ENCODE measurements around the gene TRPV3.

DNA sequence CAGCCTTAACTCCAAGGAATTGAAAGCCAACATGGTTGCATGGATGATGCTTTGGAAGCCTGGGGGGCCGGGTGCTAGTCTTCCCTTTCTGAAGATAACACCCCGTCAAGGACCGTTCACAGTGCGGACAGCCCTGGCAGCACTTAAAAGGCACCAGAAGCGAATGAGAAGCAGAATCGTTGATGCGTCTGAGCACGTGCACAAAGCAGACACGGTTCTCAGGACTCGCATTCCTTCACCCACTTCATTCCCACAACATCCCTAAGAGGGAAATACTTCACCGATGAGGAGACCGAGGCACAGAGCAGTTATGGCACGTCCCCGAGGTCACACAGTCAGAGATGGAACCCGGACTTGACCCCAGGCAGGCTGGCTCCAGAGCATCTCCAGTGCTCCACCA, 37.4 kb upstream of the TRPV3 start:
- TF ChIP-seq TAF1 (conservative IDR thresholded peaks at IDR 0.05), result no peak
- TF ChIP-seq, protein P1, sequence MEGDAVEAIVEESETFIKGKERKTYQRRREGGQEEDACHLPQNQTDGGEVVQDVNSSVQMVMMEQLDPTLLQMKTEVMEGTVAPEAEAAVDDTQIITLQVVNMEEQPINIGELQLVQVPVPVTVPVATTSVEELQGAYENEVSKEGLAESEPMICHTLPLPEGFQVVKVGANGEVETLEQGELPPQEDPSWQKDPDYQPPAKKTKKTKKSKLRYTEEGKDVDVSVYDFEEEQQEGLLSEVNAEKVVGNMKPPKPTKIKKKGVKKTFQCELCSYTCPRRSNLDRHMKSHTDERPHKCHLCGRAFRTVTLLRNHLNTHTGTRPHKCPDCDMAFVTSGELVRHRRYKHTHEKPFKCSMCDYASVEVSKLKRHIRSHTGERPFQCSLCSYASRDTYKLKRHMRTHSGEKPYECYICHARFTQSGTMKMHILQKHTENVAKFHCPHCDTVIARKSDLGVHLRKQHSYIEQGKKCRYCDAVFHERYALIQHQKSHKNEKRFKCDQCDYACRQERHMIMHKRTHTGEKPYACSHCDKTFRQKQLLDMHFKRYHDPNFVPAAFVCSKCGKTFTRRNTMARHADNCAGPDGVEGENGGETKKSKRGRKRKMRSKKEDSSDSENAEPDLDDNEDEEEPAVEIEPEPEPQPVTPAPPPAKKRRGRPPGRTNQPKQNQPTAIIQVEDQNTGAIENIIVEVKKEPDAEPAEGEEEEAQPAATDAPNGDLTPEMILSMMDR (IDR thresholded peaks at IDR 0.05; ENCODE audit: low read depth, low read length, missing input control), result no peak
- TF ChIP-seq, protein P2, sequence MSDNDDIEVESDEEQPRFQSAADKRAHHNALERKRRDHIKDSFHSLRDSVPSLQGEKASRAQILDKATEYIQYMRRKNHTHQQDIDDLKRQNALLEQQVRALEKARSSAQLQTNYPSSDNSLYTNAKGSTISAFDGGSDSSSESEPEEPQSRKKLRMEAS (IDR thresholded peaks at IDR 0.05), result no peak
